Measurements from ENCODE around the gene MARK4.
"Not testable (repeated sequence)": the region's sequence is repeated elsewhere in the genome, so short reads cannot be mapped to it uniquely, and the experiment has no call there.

Gene MARK4

GRCh38 chr19:45306518-45307027 is 55.5 kb downstream of the MARK4 start:
- no peak for DNase-seq

- no peak for DNase-seq
Measured at GRCh38 chr19:45307361-45307760, 56.3 kb downstream of the MARK4 start.

- DNase-seq: not testable (repeated sequence)
Measured at GRCh38 chr19:45309322-45309721, 58.3 kb downstream of the MARK4 start.

GRCh38 chr19:45311621-45312020 is 60.5 kb downstream of the MARK4 start:
- peak; percentile 27 for DNase-seq

- DNase-seq: not testable (repeated sequence)
Measured at GRCh38 chr19:45312285-45312684, 61.2 kb downstream of the MARK4 start.

- no peak for DNase-seq
Measured at GRCh38 chr19:45314708-45315245, 63.7 kb downstream of the MARK4 start.

GRCh38 chr19:45315304-45315703 is 64.2 kb downstream of the MARK4 start:
- DNase-seq: no peak

DNA sequence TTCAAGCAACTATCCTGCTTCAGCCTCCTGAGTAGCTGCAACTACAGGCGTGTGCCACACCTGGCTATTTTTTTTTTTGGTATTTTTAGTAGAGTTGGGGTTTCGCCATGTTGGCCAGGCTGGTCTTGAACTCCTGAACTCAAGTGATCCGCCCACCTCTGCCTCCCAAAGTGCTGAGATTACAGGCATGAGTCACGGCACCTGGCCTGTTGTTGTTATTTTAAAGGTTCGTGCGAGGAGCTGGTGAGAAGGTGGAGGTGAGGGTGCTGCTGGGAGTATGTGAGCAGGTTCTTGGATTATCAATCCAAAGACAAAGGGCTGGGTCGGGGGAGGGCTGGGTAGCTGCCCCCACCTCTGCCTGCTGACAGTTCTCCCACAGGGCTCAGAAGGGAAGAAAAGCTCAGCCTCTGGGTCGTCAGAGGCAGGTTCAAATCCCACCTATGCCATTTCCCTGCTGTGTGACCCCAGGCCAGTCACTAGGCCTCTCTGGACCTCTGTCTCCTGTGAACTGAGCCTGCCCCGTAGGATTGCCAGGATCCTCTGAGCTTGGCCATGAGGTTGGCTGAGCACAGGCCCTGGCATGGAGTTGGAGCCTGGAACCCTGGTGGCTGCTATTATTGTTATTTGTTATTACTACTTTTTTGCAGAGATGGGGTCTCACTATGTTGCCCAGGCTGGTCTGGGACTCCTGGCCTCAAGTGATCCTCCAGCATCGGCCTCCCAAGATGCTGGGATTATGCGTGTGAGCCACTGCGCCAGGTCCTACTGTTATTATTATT is 70.1 kb downstream of the MARK4 start:
- DNase-seq: no peak

GRCh38 chr19:45321848-45322247 is 70.8 kb downstream of the MARK4 start:
- DNase-seq: no peak

DNA sequence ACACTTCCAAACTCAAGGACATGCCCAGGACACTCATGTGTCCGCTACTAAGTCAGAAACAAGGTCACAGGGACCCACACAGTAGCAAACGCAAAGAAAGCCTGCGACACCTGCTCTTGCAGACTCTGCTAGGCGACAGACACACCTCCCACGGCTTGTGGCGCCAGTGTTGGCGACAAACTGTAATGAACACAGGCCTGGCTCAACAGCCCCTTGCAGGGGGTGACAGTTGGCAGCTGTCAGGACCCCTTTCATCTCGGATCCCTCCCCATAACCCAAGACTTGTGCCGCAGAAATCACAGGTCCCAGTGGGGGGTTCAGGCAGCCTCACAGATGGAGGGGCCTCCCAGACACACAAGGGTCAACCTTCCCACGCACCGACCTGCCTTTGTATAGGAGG is 71.2 kb downstream of the MARK4 start:
- no peak for DNase-seq

DNA sequence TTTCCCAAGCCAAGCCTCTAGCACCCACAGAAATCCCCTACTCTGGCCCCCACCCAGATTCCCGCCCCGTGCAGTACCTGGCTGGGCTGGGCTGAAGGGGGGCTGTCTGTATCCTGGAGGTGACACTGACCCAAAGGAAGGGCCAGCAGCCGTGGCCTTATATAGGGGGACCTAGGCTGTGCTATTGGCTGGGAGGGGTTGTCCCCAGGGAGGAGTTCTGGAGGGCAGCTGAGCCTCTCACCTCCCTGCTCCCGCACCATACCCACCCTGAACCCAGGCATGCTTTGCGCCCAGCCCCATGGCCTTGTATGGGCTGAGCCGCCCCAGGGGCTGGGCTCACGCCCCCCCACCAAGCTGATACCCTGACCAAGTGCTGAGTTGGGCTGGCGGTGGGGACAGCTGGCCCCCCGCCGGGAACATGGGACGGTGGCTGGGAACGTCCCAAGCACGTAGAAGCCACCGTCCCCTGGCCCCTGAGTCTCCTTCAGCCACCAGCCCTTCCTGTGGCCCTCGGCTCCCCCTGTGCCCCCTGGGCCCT is 71.7 kb downstream of the MARK4 start, which contains the start of gene CKM:
TSS of gene CKM (minus strand) at position 132 of the 538 bp plus-strand sequence. CDS start 3,162 bp downstream, outside the sequence.
- DNase-seq: no peak

GRCh38 chr19:45323671-45324081 is 72.6 kb downstream of the MARK4 start:
- DNase-seq: no peak

DNA sequence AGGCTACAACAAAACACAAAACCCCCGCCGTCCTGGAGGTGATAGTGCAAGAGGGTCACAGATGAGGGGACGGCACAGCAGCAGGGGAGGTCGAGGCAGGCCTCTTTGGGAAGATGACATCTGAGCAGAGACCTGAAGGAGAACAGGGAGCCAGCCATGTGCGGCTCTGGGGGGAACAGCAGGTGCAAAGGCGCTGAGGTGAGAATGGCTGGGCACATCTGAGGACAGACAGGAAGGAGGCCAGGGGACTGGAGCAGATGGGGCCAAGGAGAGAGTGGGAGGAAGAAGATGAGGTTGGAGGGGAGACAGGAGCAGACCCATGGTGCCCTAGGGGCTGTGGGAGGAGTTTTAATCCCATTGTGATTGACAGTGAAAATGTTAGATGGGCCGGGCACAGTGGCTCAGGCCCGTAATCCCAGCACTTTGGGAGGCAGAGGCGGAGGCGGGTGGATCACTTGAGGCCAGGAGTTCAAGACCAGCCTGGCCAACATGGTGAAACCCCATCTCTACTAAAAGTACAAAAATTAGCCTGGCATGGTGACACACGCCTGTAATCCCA is 73.4 kb downstream of the MARK4 start:
- no peak for DNase-seq

GRCh38 chr19:45327404-45328143 is 76.5 kb downstream of the MARK4 start:
- DNase-seq: no peak

DNA sequence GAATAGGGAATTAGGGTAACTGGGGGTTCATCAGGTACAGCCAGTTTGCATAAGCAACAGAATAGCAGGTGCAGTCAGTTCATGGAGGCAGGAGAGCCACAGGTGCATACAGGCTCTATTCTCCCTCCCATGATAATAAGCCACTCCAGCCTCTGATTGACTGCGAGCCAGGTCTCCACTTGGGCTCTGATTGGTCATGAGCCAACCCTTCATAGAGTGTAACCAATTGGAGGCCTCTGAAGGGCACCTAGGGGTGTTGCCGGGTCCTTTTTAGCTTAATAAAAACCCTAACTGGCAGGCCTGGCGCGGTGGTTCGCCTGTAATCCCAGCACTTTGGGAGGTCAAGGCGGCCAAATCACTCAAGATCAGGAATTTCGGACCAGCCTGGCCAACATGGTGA is 80.3 kb downstream of the MARK4 start:
- no peak for DNase-seq

- DNase-seq: no peak
Measured at GRCh38 chr19:45333609-45334303, 82.7 kb downstream of the MARK4 start.

GRCh38 chr19:45334881-45335280 is 83.8 kb downstream of the MARK4 start:
- not testable (repeated sequence) for DNase-seq

GRCh38 chr19:45336696-45337251 is 85.7 kb downstream of the MARK4 start:
- no peak for DNase-seq

DNA sequence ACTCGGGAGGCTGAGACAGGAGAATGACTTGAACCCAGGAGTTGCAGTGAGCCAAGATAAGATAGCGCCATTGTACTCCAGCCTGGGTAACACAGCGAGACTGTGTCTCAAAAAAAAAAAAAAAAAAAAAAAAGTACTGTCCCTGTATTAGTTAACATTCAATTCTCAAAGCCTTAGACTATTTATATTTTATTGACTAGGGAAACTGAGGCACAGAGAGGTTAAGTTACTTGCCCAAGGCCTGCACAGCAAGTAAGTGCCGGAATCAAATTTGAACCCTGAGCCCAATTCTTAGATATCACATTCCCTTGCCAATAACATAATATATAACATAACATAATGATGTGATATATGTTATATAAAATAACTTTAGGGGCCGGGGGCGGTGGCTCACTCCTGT is 88.6 kb downstream of the MARK4 start:
- no peak for DNase-seq

DNA sequence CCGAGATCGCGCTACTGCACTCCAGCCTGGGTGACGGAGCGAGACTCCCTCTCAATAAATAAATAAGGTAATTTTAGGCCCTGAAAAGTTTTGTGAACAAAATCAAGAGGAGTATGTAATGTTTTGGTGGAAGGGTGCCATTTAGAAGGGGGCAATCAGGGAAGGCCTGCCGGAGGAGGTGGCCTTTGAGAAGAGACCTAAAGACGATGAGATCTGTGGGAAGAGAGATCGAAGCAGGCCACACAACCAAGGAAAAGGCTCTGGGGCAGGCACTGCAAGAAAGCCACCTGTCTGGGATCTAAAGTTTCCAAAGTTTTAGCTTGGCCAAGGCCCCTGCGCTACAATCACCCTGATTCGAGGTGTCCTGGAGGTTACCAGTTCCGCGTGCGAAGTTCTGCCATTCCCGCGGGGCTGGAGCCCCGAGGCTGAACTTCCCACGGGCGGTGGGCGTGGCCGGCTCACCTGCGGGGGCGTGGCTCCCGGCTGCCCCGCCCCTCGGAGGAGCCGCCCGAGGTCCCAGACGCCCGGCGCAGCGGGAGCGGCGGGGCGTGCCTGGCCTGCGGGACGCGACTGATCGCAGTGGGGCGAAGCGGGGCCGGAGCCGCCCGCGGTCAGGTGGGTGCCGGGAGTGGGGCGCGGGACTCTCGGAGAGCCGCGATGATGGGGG is 89.3 kb downstream of the MARK4 start, which contains the start of gene KLC3:
TSS of gene KLC3 (plus strand) at position 519 of the 667 bp plus-strand sequence. CDS start 4,792 bp downstream, outside the sequence.
- DNase-seq: no peak

DNA sequence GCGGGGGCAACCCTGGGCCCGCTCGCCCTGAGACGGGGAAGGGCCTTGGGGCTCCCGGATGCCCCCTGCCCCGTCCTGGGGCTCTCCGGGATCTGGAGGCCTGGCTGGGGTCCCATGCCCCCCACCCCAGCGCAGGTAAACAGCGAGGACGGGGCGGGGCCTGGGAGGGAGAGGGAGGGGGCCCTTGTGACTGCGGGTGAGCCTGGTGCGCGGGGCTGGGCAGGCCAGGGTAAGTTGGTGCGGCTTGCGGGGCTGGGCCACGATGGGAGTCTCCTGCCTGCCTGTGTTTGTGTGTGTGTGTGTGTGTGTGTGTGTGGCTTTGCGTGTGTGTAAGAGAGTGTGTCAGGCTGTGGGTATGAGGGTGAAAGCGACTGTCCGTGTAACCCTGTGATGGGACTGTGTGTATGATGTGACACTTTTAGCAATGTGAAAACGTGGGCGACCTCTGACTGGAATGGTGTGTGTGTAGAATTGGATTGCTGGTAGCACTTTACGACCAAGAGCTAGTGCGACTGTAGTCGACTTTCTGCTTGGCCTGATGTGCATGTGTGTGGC is 89.9 kb downstream of the MARK4 start:
- DNase-seq: no peak
